Smooth muscle cell (in vitro differentiated cells): ENCODE data around the gene KRTAP10-3. TPM values are rescaled to one million over a fixed set of nuclear protein-coding genes. Genes with fewer than 3 reads are reported as not detected.

ENCODE experiments used
- DNase-seq: peaks from one replicate; lab custom pipeline; 2025; ENCODE audit not compliant: unreplicated experiment; lab: John Stamatoyannopoulos, UW
- H2AFZ ChIP-seq: fragments of 200-600 bp; sonication (generic); 2 replicates; pipeline ENCODE4 v1.6.0; 2016; ENCODE audit warnings: antibody characterized with exemption, low read depth, mild to moderate bottlenecking
- H3F3A ChIP-seq: fragments of 200-600 bp; sonication (generic); 2 replicates; pipeline ENCODE4 v1.6.0; 2017; ENCODE audit warnings: antibody characterized with exemption, low read depth
- H3K27ac ChIP-seq: fragments of 200-600 bp; sonication (generic); 2 replicates; pipeline ENCODE4 v1.5.1; 2016; ENCODE audit warnings: low read depth, mild to moderate bottlenecking
- H3K27me3 ChIP-seq: fragments of 200-600 bp; sonication (generic); 2 replicates; pipeline ENCODE4 v1.6.1; 2016; ENCODE audit warnings: low read depth, mild to moderate bottlenecking
- H3K36me3 ChIP-seq: fragments of 200-600 bp; sonication (generic); 2 replicates; pipeline ENCODE4 v1.5.1; 2016; ENCODE audit warnings: low read depth
- H3K4me1 ChIP-seq: fragments of 200-600 bp; sonication (generic); 2 replicates; pipeline ENCODE4 v1.5.1; 2016; ENCODE audit warnings: low read depth
- H3K4me2 ChIP-seq: fragments of 200-600 bp; sonication (generic); 2 replicates; pipeline ENCODE4 v1.6.0; 2016; ENCODE audit warnings: mild to moderate bottlenecking
- H3K4me3 ChIP-seq: fragments of 200-600 bp; sonication (generic); 2 replicates; pipeline ENCODE4 v1.5.1; 2016; ENCODE audit warnings: mild to moderate bottlenecking
- H3K79me2 ChIP-seq: fragments of 200-600 bp; sonication (generic); 2 replicates; pipeline ENCODE4 v1.6.0; 2016; ENCODE audit warnings: low read depth, mild to moderate bottlenecking
- H3K9ac ChIP-seq: fragments of 200-600 bp; sonication (generic); 2 replicates; pipeline ENCODE4 v1.6.0; 2016; ENCODE audit warnings: low read depth
- H3K9me3 ChIP-seq: fragments of 200-600 bp; sonication (generic); replicated peaks from 2 replicates; pipeline ENCODE4 v1.5.1; 2016; ENCODE audit warnings: low read depth
- H4K20me1 ChIP-seq: fragments of 200-600 bp; sonication (generic); 2 replicates; pipeline ENCODE4 v1.6.0; 2016; ENCODE audit warnings: low read depth
- WGBS: methylation state at CpG from one replicate; pipeline ENCODE4 v1.1.7; 2016; ENCODE audit warnings: low lambda C conversion rate; 5-methylcytosine and 5-hydroxymethylcytosine counted together
- polyA plus RNA-seq: library from polyadenylated mRNA; unstranded; fragments of >200 nt; fragmentation: Nextera tagmentation; extraction: Ambion mirVana; gene quantifications from 2 replicates; pipeline ENCODE4 v1.2.1, GENCODE V29; 2016
- total RNA-seq: library from RNA; depleted of rRNA; stranded (reverse); fragments of >200 nt; gene quantifications from 2 replicates; pipeline ENCODE4 v1.2.3, GENCODE V29; 2014
- TF ChIP-seq, protein P1 (sequence below): fragments of 200-600 bp; sonication (generic); IDR thresholded peaks from 2 replicates; pipeline ENCODE4 v1.5.1; 2017; ENCODE audit warnings: borderline replicate concordance, mild to moderate bottlenecking, antibody characterized with exemption; ENCODE audit not compliant: insufficient read depth, poor library complexity, severe bottlenecking

Gene KRTAP10-3
- total and polyA plus RNA-seq, 2 experiments from 2014 or later = not detected

DNA sequence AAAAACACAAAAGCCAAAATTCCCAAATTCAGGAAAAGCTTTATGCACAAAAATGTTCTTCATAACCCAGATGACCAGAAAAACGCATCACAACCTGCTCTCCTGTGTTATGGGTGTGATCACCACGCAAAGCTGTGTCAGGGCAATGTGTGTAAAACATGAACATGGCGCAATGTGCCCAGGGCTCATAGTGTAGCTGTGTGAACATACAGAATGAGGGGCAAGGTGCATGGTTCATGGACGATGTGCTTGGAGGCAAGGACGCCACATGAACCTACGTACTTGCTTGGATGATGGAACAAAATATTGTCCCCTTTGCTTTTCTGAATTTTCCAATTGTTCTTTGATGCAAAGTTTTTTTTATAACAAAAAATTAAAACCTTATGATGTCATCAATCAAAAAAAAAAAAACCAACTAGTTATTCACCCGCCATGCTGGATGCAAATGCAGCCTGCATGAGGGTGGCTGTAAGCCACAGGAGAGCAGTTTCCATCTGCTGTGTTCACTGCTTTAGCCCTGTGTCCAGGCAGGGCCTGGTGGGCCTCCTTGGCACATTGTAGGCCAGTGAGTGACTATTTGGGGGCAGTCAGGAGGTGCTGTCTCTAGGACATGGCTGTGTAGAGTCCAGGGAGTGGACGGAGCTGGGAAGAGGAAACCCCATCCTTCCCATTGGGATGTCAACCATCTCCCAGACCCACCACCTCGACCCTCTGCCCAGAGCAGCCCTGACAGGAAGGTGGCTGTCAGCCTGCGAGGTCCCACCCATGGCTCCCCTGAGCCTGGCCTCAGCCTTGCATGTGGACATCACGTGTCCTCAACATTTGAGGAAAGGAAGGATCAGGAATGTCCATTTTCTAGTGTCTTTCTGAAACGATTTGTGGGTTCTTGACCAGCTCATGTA lies 32.2 kb downstream of the KRTAP10-3 start:
- Histone ChIP-seq H3K79me2 (no peaks in the 10 kb centered on the region), H3K36me3 (no peaks in the 10 kb centered on the region), H3K9ac (no peak overlapping the region), H3K4me2 (no peak overlapping the region), H3K27me3 (no peaks in the 10 kb centered on the region), H3F3A (no peaks in the 10 kb centered on the region), H3K27ac (no peak overlapping the region), H3K4me3 (no peak overlapping the region), H3K9me3 (no peaks in the 10 kb centered on the region), H4K20me1 (no peaks in the 10 kb centered on the region), H2AFZ (no peak overlapping the region), H3K4me1 (no peaks in the 10 kb centered on the region)
- TF ChIP-seq, protein P1, sequence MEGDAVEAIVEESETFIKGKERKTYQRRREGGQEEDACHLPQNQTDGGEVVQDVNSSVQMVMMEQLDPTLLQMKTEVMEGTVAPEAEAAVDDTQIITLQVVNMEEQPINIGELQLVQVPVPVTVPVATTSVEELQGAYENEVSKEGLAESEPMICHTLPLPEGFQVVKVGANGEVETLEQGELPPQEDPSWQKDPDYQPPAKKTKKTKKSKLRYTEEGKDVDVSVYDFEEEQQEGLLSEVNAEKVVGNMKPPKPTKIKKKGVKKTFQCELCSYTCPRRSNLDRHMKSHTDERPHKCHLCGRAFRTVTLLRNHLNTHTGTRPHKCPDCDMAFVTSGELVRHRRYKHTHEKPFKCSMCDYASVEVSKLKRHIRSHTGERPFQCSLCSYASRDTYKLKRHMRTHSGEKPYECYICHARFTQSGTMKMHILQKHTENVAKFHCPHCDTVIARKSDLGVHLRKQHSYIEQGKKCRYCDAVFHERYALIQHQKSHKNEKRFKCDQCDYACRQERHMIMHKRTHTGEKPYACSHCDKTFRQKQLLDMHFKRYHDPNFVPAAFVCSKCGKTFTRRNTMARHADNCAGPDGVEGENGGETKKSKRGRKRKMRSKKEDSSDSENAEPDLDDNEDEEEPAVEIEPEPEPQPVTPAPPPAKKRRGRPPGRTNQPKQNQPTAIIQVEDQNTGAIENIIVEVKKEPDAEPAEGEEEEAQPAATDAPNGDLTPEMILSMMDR = no peak
- WGBS = 92% methylated on average over 12 of the region's 12 CpGs
- DNase-seq = no peak

DNA sequence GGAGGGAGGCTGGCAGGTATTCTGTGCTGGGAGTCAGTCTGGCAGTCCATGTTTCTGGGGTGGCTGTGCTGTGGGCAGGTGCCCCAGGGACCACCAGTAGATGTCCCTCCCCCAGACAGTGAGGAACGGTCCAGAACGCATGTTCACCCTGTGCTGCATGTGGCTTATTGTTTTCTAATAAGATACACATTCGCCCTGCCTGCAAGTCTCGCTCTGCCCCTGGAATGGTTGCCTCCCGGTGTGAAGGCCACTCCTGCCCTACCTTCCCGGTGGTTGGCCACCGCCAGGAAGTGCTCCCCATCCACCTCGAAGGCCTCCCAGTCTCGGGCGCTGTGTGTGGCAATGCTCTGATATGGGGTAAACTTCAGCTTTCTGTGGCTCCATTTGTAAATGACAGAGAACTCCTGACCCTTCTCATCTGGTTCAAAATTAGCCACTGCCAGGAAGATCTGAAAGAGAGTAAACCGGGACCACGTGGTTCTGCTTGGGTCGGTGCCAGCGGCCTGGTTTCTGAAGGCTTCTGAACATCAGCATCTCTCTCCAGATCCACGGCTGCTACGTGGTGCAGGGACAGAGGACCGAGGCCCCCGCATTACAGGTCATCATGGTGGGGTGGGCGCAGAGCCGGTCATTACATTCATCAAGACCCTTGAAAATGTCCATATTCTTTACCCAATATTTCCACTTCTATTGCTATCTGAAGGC lies 33.1 kb downstream of the KRTAP10-3 start:
- WGBS = 96% methylated on average over 20 of the region's 20 CpGs
- H3K79me2 ChIP-seq = no peaks in the 10 kb centered on the region
- H3K4me3 ChIP-seq = no peak overlapping the region
- no peak overlapping the region for H3K27ac ChIP-seq
- no peaks in the 10 kb centered on the region for H3K4me1 ChIP-seq
- no peaks in the 10 kb centered on the region for H3K9me3 ChIP-seq
- no peaks in the 10 kb centered on the region for H4K20me1 ChIP-seq
- no peaks in the 10 kb centered on the region for H3K36me3 ChIP-seq
- H3F3A ChIP-seq = no peaks in the 10 kb centered on the region
- no peak overlapping the region for H2AFZ ChIP-seq
- H3K9ac ChIP-seq = no peak overlapping the region
- DNase-seq = no peak
- TF ChIP-seq, protein P1 = no peak
- H3K4me2 ChIP-seq = no peak overlapping the region
- no peaks in the 10 kb centered on the region for H3K27me3 ChIP-seq

DNA sequence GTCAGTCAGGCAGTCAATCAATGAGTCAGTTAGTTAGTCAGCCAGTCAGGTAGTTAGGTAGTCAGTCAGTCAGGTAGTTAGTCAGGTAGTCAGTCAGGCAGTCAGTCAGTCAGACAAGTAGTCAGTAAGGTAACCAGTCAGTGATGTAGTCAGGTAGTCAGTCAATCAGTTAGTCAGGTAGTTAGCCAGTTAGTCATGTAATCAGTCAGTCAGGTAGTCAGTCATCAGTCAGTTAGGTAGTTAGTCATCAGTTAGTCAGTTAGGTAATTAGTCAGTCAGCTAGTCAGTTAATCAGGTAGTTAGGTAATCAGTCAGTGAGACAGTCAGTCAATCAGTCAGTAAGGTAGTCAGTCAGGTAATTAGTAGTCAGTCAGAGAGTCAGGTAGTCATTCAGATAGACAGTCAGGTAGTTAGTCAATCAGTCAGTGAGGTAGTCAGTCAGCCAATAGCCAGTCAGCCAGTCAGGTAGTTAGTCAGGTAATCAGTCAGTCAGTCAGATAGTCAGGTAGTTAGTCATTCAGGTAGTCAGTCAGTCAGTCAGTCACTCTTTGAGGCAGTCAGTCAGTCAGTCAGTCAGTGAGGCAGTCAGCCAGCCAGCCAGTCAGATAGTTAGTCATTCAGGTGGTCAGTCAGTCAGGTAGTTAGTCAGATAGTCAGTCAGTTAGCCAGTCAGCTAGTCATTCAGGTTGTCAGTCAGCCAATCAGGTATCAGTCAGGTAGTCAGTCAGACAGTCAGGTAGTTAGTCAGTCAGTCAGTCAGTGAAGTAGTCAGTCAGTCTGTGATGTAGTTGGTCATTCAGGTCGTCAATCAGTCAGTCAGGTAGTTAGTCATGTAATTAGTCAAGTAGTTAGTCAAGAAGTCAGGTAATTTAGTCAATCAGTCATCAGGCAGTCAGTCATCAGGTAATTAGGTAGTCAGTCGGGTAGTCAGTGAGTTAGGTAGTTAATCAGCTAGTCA lies 33.9 kb downstream of the KRTAP10-3 start:
- no peak overlapping the region for H2AFZ ChIP-seq
- no peaks in the 10 kb centered on the region for H3K4me1 ChIP-seq
- no peak overlapping the region for H3K4me3 ChIP-seq
- H3K27ac ChIP-seq = no peak overlapping the region
- DNase-seq = no peak
- no peak overlapping the region for H3K4me2 ChIP-seq
- no peaks in the 10 kb centered on the region for H3K36me3 ChIP-seq
- WGBS = 73% methylated on average over 2 of the region's 2 CpGs
- H3K79me2 ChIP-seq = no peaks in the 10 kb centered on the region
- H3K27me3 ChIP-seq = no peaks in the 10 kb centered on the region
- TF ChIP-seq, protein P1 = no peak
- H3F3A ChIP-seq = no peaks in the 10 kb centered on the region
- H4K20me1 ChIP-seq = no peaks in the 10 kb centered on the region
- no peak overlapping the region for H3K9ac ChIP-seq
- H3K9me3 ChIP-seq = no peaks in the 10 kb centered on the region
